Memory B cell (primary cell): ENCODE data around the gene MIA.
A peak's percentile ranks its signal among the peaks of the same experiment; 100 is the strongest.
"Not testable (repeated sequence)": the region's sequence is repeated elsewhere in the genome, so short reads cannot be mapped to it uniquely, and the experiment has no call there.

Source experiments
- ATAC-seq: fragments of 150-1000 bp; cut with Tn5 transposase; 2 replicates; pipeline ENCODE4 v1.10.0; 2021; ENCODE audit warnings: low read depth, mild to moderate bottlenecking, moderate library complexity
- DNase-seq, 2 donors: peaks; one replicate each; pipeline ENCODE4 v3.0.0; 2022; ENCODE audit warnings: low spot score in 2 of 2
- H3K27ac Mint-ChIP-seq: one replicate; pipeline ENCODE4 v1.8.0; 2022; ENCODE audit warnings: mild to moderate bottlenecking, moderate library complexity, mixed read lengths
- H3K27me3 Mint-ChIP-seq: one replicate; pipeline ENCODE4 v1.8.0; 2022; ENCODE audit warnings: mixed read lengths
- H3K36me3 Mint-ChIP-seq: one replicate; pipeline ENCODE4 v1.8.0; 2022; ENCODE audit warnings: mild to moderate bottlenecking, mixed read lengths
- H3K4me1 Mint-ChIP-seq: one replicate; pipeline ENCODE4 v1.8.0; 2022; ENCODE audit warnings: mixed read lengths
- H3K4me3 Mint-ChIP-seq: one replicate; pipeline ENCODE4 v1.8.0; 2022; ENCODE audit warnings: mild to moderate bottlenecking, moderate library complexity, mixed read lengths
- H3K9me3 Mint-ChIP-seq: one replicate; pipeline ENCODE4 v1.8.0; 2022; ENCODE audit warnings: mixed read lengths

Gene MIA

GRCh38 chr19:40778706-40779284, 3.5 kb downstream of the MIA start:
- Mint-ChIP-seq H3K27ac (peak overlapping the region; percentile 95), H3K27me3 (no peaks in the 10 kb centered on the region), H3K9me3 (no peaks in the 10 kb centered on the region), H3K4me3 (peak overlapping the region; percentile 91), H3K36me3 (peaks cover 23% of the 10 kb centered on the region), H3K4me1 (peaks cover 47% of the 10 kb centered on the region)
- DNase-seq (no peak), ATAC-seq (no peak)

- peak overlapping the region; percentile 46 for H3K27ac Mint-ChIP-seq
- ATAC-seq, result no peak
- peaks cover 25% of the 10 kb centered on the region for H3K36me3 Mint-ChIP-seq
- no peak overlapping the region for H3K4me3 Mint-ChIP-seq
- no peaks in the 10 kb centered on the region for H3K9me3 Mint-ChIP-seq
- H3K27me3 Mint-ChIP-seq, result no peaks in the 10 kb centered on the region
- peaks cover 46% of the 10 kb centered on the region for H3K4me1 Mint-ChIP-seq
- DNase-seq, result no peak
Measured at GRCh38 chr19:40780582-40780981, 5.3 kb downstream of the MIA start.

GRCh38 chr19:40781140-40781539, 5.8 kb downstream of the MIA start:
- Mint-ChIP-seq H3K4me1 (peaks cover 45% of the 10 kb centered on the region), H3K4me3 (no peak overlapping the region), H3K27ac (peak overlapping the region; percentile 46), H3K9me3 (no peaks in the 10 kb centered on the region), H3K36me3 (peaks cover 29% of the 10 kb centered on the region), H3K27me3 (no peaks in the 10 kb centered on the region)
- ATAC-seq, result no peak
- no peak for DNase-seq

- H3K4me1 Mint-ChIP-seq, result peaks cover 37% of the 10 kb centered on the region
- no peaks in the 10 kb centered on the region for H3K9me3 Mint-ChIP-seq
- H3K27me3 Mint-ChIP-seq, result no peaks in the 10 kb centered on the region
- no peak overlapping the region for H3K4me3 Mint-ChIP-seq
- DNase-seq (no peak), ATAC-seq (no peak)
- no peak overlapping the region for H3K27ac Mint-ChIP-seq
- H3K36me3 Mint-ChIP-seq, result peaks cover 47% of the 10 kb centered on the region
Measured at GRCh38 chr19:40783711-40784110, 8.4 kb downstream of the MIA start.

- Mint-ChIP-seq H3K4me1 (peaks cover 34% of the 10 kb centered on the region), H3K36me3 (peaks cover 46% of the 10 kb centered on the region)
- H3K4me3 Mint-ChIP-seq, H3K27me3 Mint-ChIP-seq, DNase-seq, ATAC-seq, H3K9me3 Mint-ChIP-seq, H3K27ac Mint-ChIP-seq: not testable (repeated sequence)
Measured at GRCh38 chr19:40784146-40784545, 8.8 kb downstream of the MIA start.

GRCh38 chr19:40785526-40785925, 10.2 kb downstream of the MIA start:
- no peak overlapping the region for H3K4me3 Mint-ChIP-seq
- H3K4me1 Mint-ChIP-seq, result peaks cover 25% of the 10 kb centered on the region
- H3K27ac Mint-ChIP-seq, result no peak overlapping the region
- no peak for DNase-seq
- H3K27me3 Mint-ChIP-seq, result no peaks in the 10 kb centered on the region
- H3K9me3 Mint-ChIP-seq, result no peaks in the 10 kb centered on the region
- no peak for ATAC-seq
- H3K36me3 Mint-ChIP-seq, result peaks cover 48% of the 10 kb centered on the region

DNA sequence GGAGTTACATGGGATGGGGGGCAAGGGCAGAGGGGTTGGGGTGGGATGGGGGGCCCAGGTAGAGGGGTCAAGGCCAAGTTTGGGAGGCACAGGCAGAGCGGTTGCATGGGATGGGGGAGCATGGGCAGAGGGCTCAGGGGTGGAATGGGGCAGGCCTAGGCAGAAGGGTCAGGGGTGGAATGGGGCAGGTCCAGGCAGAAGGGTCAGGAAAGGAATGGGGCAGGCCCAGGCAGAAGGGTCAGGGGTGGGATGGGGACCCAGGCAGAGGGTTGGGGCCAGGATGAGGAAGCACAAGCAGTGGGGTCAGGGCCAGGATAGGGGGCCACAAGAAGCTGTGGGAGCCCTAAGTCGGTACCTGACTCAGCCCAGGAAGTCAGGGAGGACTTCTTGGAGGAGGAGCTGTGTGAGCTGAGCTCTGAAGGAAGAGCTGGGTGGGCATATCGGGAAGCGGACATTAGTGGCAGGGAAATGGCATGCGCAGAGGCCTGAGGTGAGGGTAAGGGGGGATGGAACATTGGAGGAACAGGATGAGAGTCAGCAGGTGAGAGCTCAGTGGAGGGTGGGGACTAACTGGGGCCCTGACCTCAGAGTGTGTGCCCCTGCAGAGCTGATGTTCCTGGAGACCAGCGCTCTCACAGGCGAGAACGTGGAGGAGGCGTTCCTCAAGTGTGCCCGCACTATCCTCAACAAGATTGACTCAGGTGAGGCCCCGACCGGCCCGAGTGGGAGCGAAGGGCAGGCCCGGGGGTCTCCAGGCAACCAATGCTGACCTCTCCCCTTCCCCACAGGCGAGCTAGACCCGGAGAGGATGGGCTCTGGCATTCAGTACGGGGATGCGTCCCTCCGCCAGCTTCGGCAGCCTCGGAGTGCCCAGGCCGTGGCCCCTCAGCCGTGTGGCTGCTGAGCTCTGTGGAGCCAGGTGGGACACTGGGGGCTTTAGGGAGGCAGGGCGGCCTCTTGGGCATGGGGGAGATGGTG, 11.0 kb downstream of the MIA start:
- Mint-ChIP-seq H3K36me3 (peaks cover 46% of the 10 kb centered on the region), H3K9me3 (no peaks in the 10 kb centered on the region), H3K4me1 (peaks cover 22% of the 10 kb centered on the region), H3K4me3 (no peak overlapping the region), H3K27ac (peak overlapping the region; percentile 70), H3K27me3 (no peaks in the 10 kb centered on the region)
- ATAC-seq (no peak), DNase-seq (no peak)

DNA sequence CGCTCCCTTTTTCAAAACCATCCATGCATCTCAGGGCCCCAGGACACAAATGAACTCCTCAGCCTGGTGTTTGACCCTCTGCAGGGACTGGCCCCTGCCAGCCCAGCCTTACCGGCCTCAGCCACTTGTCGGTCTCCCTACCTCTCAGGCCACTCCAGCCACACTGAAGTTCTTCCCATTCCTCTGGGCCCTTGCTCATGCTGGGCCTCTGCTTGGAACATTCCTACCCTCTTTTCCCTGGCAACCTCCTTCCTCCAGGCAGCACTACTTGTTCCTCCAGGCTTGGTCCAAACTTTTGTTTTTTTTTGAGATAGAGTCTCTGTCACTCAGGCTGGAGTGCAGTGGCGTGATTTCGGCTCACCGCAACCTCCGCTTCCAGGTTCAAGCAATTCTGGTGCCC, 16.0 kb downstream of the MIA start:
- Mint-ChIP-seq H3K4me3 (no peak overlapping the region), H3K36me3 (peaks cover 30% of the 10 kb centered on the region), H3K27me3 (no peaks in the 10 kb centered on the region), H3K4me1 (peaks cover 12% of the 10 kb centered on the region), H3K27ac (no peak overlapping the region), H3K9me3 (no peaks in the 10 kb centered on the region)
- DNase-seq (no peak), ATAC-seq (no peak)

GRCh38 chr19:40791996-40792395, 16.7 kb downstream of the MIA start:
- no peaks in the 10 kb centered on the region for H3K27me3 Mint-ChIP-seq
- H3K36me3 Mint-ChIP-seq, result peaks cover 25% of the 10 kb centered on the region
- H3K4me3 Mint-ChIP-seq, result no peak overlapping the region
- H3K4me1 Mint-ChIP-seq, result peaks cover 14% of the 10 kb centered on the region
- peak overlapping the region; percentile 72 for H3K27ac Mint-ChIP-seq
- no peak for DNase-seq
- ATAC-seq, result no peak
- no peaks in the 10 kb centered on the region for H3K9me3 Mint-ChIP-seq

DNA sequence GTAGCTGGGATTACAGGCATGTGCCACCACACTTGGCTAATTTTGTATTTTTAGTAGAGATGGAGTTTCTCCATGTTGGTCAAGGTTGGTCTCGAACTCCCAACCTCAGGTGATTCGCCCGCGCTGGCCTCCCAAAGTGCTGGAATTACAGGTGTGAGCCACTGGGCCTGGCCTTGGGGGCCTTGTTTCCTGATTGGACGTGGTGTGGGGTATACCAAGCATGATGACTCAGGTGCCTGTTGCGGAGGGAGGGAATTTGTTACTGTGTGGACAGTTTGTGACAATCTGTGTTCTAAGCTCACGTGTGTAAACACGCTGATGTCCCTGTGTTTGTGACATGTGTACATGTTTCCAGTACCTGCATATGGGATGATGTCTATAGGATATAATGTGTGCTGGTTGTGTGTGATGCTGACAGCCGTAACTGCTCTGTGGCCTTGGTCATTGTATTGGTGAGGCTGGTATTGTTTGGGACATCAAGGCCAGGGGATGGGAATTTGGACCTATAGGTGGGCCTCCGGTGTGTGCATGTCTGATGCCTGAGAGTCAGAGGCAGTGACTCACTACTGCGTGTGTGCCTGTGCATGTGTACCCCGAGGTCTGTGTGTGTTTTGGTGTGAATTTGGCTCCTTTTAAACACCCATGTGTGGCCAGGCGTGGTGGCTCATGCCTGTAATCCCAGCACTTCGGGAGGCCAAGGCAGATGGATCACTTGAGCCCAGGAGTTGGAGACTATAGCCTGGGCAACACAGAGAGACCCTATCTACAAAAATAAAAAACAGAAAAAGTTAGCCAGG, 22.0 kb downstream of the MIA start:
- Mint-ChIP-seq H3K4me3 (peak overlapping the region; percentile 35), H3K27ac (peak overlapping the region; percentile 94), H3K36me3 (peaks cover 16% of the 10 kb centered on the region), H3K9me3 (no peaks in the 10 kb centered on the region), H3K4me1 (peaks cover 39% of the 10 kb centered on the region), H3K27me3 (no peaks in the 10 kb centered on the region)
- no peak for DNase-seq
- no peak for ATAC-seq

DNA sequence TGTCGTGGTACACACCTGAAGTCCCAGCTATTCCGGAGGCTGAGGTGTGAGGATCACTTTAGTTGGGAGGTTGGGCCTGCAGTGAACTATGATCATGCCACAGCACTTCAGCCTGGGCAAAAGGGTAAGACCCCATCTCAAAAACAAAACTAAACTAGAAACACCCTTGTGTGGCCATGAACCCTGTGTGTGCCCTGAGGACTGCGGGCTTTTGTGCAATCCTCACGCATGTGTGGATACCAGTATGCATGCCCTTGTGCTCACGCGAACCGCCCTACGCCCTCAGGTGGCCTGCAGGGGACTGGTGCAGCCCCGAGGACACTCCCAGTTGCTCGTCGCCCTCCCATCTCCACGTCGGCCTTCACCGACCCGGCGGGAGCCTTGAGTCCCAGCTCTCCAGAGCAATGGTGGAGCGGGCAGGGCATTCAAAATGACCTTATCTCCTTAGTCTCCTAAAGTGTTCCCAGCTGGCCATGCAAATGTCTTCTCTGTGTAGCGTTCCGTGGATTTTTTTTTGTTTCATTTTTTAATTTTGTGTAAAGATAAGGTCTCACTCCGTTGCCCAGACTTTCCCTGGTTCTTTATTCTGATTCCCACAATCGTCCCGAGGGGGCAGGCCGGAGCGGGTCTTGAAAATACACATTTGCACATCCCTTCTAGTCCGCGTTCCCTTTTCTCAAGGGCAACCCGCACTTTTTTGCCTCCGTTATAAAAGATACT, 22.8 kb downstream of the MIA start:
- ATAC-seq, result peak; percentile 27
- no peaks in the 10 kb centered on the region for H3K9me3 Mint-ChIP-seq
- no peaks in the 10 kb centered on the region for H3K27me3 Mint-ChIP-seq
- H3K27ac Mint-ChIP-seq, result peak overlapping the region; percentile 94
- peaks cover 45% of the 10 kb centered on the region for H3K4me1 Mint-ChIP-seq
- H3K36me3 Mint-ChIP-seq, result peaks cover 15% of the 10 kb centered on the region
- DNase-seq, result peak in 1 of 2 donors; percentile 68
- H3K4me3 Mint-ChIP-seq, result peak overlapping the region; percentile 93

- peaks cover 15% of the 10 kb centered on the region for H3K36me3 Mint-ChIP-seq
- H3K9me3 Mint-ChIP-seq, result no peaks in the 10 kb centered on the region
- H3K4me1 Mint-ChIP-seq, result peaks cover 51% of the 10 kb centered on the region
- peak; percentile 81 for ATAC-seq
- H3K27me3 Mint-ChIP-seq, result no peaks in the 10 kb centered on the region
- peak within 1 kb of the TSS; percentile 94 for H3K27ac Mint-ChIP-seq
- peak within 1 kb of the TSS; percentile 99 for H3K4me3 Mint-ChIP-seq
- DNase-seq, result peak; percentile 99 to 100
Measured at GRCh38 chr19:40798683-40799557, 23.6 kb downstream of the MIA start, which contains the start of gene EGLN2. Gene EGLN2, plus strand, starts transcription at chr19:40799191. Its CDS starts 1,382 bp downstream, at chr19:40800573.
